Measurements from ENCODE around the gene PAPPA2.

GRCh38 chr1:176576670-176577069, 113.7 kb downstream of the PAPPA2 start:
- TF ChIP-seq CTCF (IDR thresholded peaks at IDR 0.05; ENCODE audit: insufficient read depth, low read length, poor library complexity, severe bottlenecking) (no peak), EZH2phosphoT487 (conservative IDR thresholded peaks at IDR 0.05; ENCODE audit: low read length) (no peak)
